ENCODE data around the gene MACROD1.
A peak's percentile ranks its signal among the peaks of the same experiment; 100 is the strongest.

MACROD1 gene

DNA sequence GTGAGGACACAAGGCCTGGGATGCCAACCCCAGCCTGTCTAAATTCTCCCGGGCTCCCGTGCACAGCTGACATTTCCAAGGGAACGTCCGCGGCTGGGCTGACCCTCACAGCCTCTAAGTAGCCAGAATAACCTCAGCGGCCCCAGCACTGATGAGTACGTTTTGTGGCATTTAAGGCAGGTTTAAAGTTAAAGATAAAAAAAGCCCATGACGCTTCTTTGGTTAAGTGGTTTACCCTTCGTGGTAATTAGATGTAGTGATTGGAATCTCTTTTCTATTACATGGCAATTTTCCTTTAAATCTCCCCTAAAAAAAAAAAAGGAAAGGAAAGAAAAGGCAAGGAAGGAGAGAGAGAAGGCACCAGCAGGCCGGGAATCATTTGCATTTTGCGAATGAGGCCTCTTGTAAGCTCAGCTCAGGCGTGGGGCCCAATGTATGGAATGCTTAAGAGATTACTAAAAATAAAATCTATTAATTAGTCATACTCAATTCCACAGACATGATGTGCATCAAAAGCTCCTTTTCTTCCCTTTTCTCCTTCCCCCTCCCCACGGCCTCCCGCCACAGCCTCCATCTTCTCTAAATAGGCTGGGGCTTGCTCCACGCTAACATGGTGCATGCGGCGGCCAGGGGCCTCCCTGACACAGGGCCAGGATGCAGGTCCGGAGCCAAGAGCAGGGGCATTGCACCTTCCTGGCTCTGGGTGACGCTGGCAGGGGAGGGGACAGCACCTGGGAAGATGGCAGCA is 44.1 kb downstream of the MACROD1 start:
- Histone ChIP-seq H3K9me3 (ENCODE audit: severe bottlenecking) (no peaks in the 10 kb centered on the region), H3K4me3 (ENCODE audit: severe bottlenecking) (no peak overlapping the region), H3K4me1 (ENCODE audit: insufficient read depth, poor library complexity, severe bottlenecking) (peaks cover 14% of the 10 kb centered on the region), H3K27me3 (ENCODE audit: insufficient read depth, poor library complexity, severe bottlenecking) (no peaks in the 10 kb centered on the region), H3K27ac (ENCODE audit: poor library complexity, severe bottlenecking) (peak overlapping the region; percentile 71), H3K36me3 (ENCODE audit: low read depth) (no peaks in the 10 kb centered on the region)
- TF ChIP-seq, protein P1, sequence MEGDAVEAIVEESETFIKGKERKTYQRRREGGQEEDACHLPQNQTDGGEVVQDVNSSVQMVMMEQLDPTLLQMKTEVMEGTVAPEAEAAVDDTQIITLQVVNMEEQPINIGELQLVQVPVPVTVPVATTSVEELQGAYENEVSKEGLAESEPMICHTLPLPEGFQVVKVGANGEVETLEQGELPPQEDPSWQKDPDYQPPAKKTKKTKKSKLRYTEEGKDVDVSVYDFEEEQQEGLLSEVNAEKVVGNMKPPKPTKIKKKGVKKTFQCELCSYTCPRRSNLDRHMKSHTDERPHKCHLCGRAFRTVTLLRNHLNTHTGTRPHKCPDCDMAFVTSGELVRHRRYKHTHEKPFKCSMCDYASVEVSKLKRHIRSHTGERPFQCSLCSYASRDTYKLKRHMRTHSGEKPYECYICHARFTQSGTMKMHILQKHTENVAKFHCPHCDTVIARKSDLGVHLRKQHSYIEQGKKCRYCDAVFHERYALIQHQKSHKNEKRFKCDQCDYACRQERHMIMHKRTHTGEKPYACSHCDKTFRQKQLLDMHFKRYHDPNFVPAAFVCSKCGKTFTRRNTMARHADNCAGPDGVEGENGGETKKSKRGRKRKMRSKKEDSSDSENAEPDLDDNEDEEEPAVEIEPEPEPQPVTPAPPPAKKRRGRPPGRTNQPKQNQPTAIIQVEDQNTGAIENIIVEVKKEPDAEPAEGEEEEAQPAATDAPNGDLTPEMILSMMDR (IDR thresholded peaks at IDR 0.05; ENCODE audit: poor library complexity, severe bottlenecking): no peak
- no peak for DNase-seq (ENCODE audit: low spot score)
- ATAC-seq (ENCODE audit: low read depth): peak; percentile 34

DNA sequence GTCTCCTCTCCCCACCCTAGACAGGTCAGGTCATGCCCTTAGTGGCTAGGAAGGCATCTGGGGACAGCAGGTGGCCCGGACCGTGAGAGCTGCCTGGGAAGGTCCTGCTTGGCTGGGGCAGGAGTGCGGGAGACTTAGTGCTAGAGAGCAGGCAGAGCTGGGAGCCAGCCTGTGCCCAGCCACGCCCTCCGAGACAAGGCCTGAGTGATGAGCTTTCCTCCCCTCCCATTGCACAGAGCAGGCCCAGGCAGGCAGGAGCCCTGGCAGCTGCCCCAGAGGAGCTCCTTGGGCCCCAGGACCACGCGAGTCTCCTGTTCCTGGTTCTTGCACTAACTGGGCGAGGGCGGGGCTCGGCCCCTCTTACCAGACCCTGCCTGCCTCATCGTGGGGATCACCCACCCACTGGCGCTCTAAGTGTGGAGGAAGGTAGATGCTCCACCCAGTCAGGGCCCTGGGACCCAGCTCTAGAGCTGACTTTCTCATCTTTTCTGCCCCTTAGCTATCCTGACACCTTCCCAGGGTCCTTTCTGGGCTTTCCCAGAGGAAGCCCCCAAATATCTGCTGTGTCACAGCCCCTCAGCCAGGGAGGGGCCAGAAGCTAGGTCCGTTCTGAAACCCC is 44.9 kb downstream of the MACROD1 start:
- DNase-seq (ENCODE audit: low spot score) (peak; percentile 90), ATAC-seq (ENCODE audit: low read depth) (peak; percentile 99)
- no peaks in the 10 kb centered on the region for H3K9me3 ChIP-seq (ENCODE audit: severe bottlenecking)
- H3K36me3 ChIP-seq (ENCODE audit: low read depth): no peaks in the 10 kb centered on the region
- no peak overlapping the region for H3K4me3 ChIP-seq (ENCODE audit: severe bottlenecking)
- peak overlapping the region; percentile 71 for H3K27ac ChIP-seq (ENCODE audit: poor library complexity, severe bottlenecking)
- peaks cover 14% of the 10 kb centered on the region for H3K4me1 ChIP-seq (ENCODE audit: insufficient read depth, poor library complexity, severe bottlenecking)
- TF ChIP-seq, protein P1 (IDR thresholded peaks at IDR 0.05; ENCODE audit: poor library complexity, severe bottlenecking): no peak
- no peaks in the 10 kb centered on the region for H3K27me3 ChIP-seq (ENCODE audit: insufficient read depth, poor library complexity, severe bottlenecking)

DNA sequence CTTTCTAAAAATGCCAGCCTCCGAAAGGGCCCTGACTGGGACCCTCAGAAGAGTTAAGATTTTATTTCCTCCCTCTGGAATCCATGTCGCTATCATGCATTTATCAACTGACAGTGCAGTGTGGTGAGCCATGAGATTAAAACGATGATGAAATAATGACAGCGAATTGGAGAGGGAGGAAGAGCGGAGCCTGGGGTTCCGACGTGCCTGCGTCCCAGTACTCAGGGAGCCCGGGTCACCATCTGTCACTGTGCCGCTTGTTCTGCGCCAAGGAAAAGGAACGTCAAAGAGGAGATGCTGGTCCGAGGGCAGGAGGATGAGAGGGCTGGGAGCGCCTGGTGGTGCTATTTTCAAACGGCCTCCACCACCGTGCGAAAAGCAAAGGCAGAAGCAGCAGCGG is 46.2 kb downstream of the MACROD1 start:
- TF ChIP-seq, protein P1 (IDR thresholded peaks at IDR 0.05; ENCODE audit: poor library complexity, severe bottlenecking): no peak
- H3K4me1 ChIP-seq (ENCODE audit: insufficient read depth, poor library complexity, severe bottlenecking): peaks cover 14% of the 10 kb centered on the region
- DNase-seq (ENCODE audit: low spot score): no peak
- no peak for ATAC-seq (ENCODE audit: low read depth)
- H3K27ac ChIP-seq (ENCODE audit: poor library complexity, severe bottlenecking): no peak overlapping the region
- no peaks in the 10 kb centered on the region for H3K27me3 ChIP-seq (ENCODE audit: insufficient read depth, poor library complexity, severe bottlenecking)
- H3K4me3 ChIP-seq (ENCODE audit: severe bottlenecking): no peak overlapping the region
- no peaks in the 10 kb centered on the region for H3K9me3 ChIP-seq (ENCODE audit: severe bottlenecking)
- H3K36me3 ChIP-seq (ENCODE audit: low read depth): no peaks in the 10 kb centered on the region

GRCh38 chr11:64118876-64119665 is 46.8 kb downstream of the MACROD1 start:
- no peak for DNase-seq (ENCODE audit: low spot score)
- no peak overlapping the region for H3K4me3 ChIP-seq (ENCODE audit: severe bottlenecking)
- H3K4me1 ChIP-seq (ENCODE audit: insufficient read depth, poor library complexity, severe bottlenecking): peaks cover 14% of the 10 kb centered on the region
- no peaks in the 10 kb centered on the region for H3K9me3 ChIP-seq (ENCODE audit: severe bottlenecking)
- no peaks in the 10 kb centered on the region for H3K27me3 ChIP-seq (ENCODE audit: insufficient read depth, poor library complexity, severe bottlenecking)
- no peaks in the 10 kb centered on the region for H3K36me3 ChIP-seq (ENCODE audit: low read depth)
- H3K27ac ChIP-seq (ENCODE audit: poor library complexity, severe bottlenecking): no peak overlapping the region
- TF ChIP-seq, protein P1 (IDR thresholded peaks at IDR 0.05; ENCODE audit: poor library complexity, severe bottlenecking): no peak
- no peak for ATAC-seq (ENCODE audit: low read depth)
